H1 (cell line): ENCODE measurements around the gene ATXN7. TPM values are rescaled to one million over a fixed set of nuclear protein-coding genes. Genes with fewer than 3 reads are reported as not detected.

Source experiments
- CTCF ChIA-PET: fragments of 300-600 bp; sonication (Branson Sonifier 250); formaldehyde crosslinking; loops from one replicate; lab custom pipeline; 2021; ENCODE audit not compliant: partially characterized antibody; lab: Charles Lee
- POLR2A ChIA-PET: fragments of 300-600 bp; sonication (Branson Sonifier 250); formaldehyde crosslinking; loops from one replicate; lab custom pipeline; 2021; ENCODE audit warnings: inconsistent platforms; ENCODE audit not compliant: partially characterized antibody; lab: Charles Lee
- DNase-seq, 2 experiments: peaks; one replicate each; pipeline versions ENCODE4 v3.0.0 to v3.0.0-alpha.2; 2010 to 2022; ENCODE audit warnings: low spot score in 2 of 2, low read depth in 1 of 2, mixed read lengths in 1 of 2
- FAIRE-seq: peaks from 2 replicates; lab custom pipeline; 2011; peaks lifted over from hg19 to GRCh38; lab: Jason Lieb, UNC
- H2AFZ ChIP-seq: 2 replicates; pipeline ENCODE4 v1.8.1; 2012; ENCODE audit warnings: low read length, inconsistent platforms
- H2AK5ac ChIP-seq: 2 replicates; pipeline ENCODE4 v1.6.1; 2013; ENCODE audit warnings: low read depth, low read length
- H2BK120ac ChIP-seq: replicated peaks from 2 replicates; pipeline ENCODE3; 2013; ENCODE audit warnings: low read depth, low read length, inconsistent platforms
- H2BK12ac ChIP-seq: 2 replicates; pipeline ENCODE4 v1.6.1; 2013; ENCODE audit warnings: low read depth, low read length
- H2BK15ac ChIP-seq: 2 replicates; pipeline ENCODE4 v1.6.1; 2013; ENCODE audit warnings: low read length
- H2BK20ac ChIP-seq: 2 replicates; pipeline ENCODE4 v1.6.1; 2013; ENCODE audit warnings: low read length
- H2BK5ac ChIP-seq: 2 replicates; pipeline ENCODE4 v1.6.1; 2013; ENCODE audit warnings: low read depth, low read length
- H3K14ac ChIP-seq: 2 replicates; pipeline ENCODE4 v1.6.1; 2013; ENCODE audit warnings: inconsistent platforms; ENCODE audit not compliant: insufficient read length
- H3K18ac ChIP-seq: 2 replicates; pipeline ENCODE4 v1.6.1; 2013; ENCODE audit warnings: low read length; ENCODE audit errors: extremely low read depth
- H3K23ac ChIP-seq: 2 replicates; pipeline ENCODE4 v1.6.1; 2013; ENCODE audit warnings: inconsistent platforms; ENCODE audit not compliant: insufficient read length
- H3K23me2 ChIP-seq: 2 replicates; pipeline ENCODE4 v1.6.1; 2013; ENCODE audit warnings: low read depth, low read length
- H3K27ac ChIP-seq: 2 replicates; pipeline ENCODE4 v1.6.1; 2011; ENCODE audit warnings: low read depth, low read length, inconsistent platforms
- H3K27me3 ChIP-seq, 4 experiments: replicated peaks in 1 of 4; 1 replicate in 1 of 4; 2 replicates in 3 of 4; pipeline versions ENCODE4 v1.6.1 to v1.8.1; 2011 to 2013; ENCODE audit warnings: low read length in 3 of 4, mild to moderate bottlenecking in 3 of 4, inconsistent platforms in 2 of 4, mixed read lengths in 2 of 4, moderate library complexity in 1 of 4; ENCODE audit not compliant: control insufficient read depth in 3 of 4, insufficient read depth in 3 of 4; ENCODE audit errors: extremely low read depth in 1 of 4
- H3K36me3 ChIP-seq, 4 experiments: 2 replicates each; pipeline versions ENCODE4 v1.6.1 to v1.8.1; 2011 to 2013; ENCODE audit warnings: mild to moderate bottlenecking in 4 of 4, low read length in 3 of 4, moderate library complexity in 2 of 4, control low read depth in 1 of 4, inconsistent platforms in 1 of 4; ENCODE audit not compliant: insufficient read depth in 4 of 4, control insufficient read depth in 2 of 4
- H3K4ac ChIP-seq: replicated peaks from 2 replicates; pipeline ENCODE3; 2013; ENCODE audit warnings: low read length, low read depth, mixed read lengths, inconsistent platforms; ENCODE audit not compliant: insufficient read length
- H3K4me1 ChIP-seq, 4 experiments: replicated peaks in 1 of 4; 1 replicate in 1 of 4; 2 replicates in 3 of 4; pipeline versions ENCODE4 v1.6.1 to v1.8.1; 2011 to 2013; ENCODE audit warnings: low read length in 3 of 4, inconsistent platforms in 2 of 4, mixed read lengths in 1 of 4; ENCODE audit not compliant: insufficient read depth in 4 of 4, control insufficient read depth in 3 of 4
- H3K4me2 ChIP-seq, 2 experiments: 2 replicates each; pipeline versions ENCODE4 v1.6.1 to v1.8.1; 2011 to 2013; ENCODE audit warnings: low read depth in 2 of 2, low read length in 2 of 2, control low read depth in 1 of 2, inconsistent platforms in 1 of 2, mild to moderate bottlenecking in 1 of 2; ENCODE audit not compliant: insufficient read depth in 1 of 2
- H3K4me3 ChIP-seq, 4 experiments: fragments of 200-600, 300-600 bp in 1 of 4; sonication (generic), shearing (Covaris generic), sonication (Bioruptor Twin) in 1 of 4; 2 replicates each; pipeline versions ENCODE4 v1.5.1 to v1.8.1; 2011 to 2016; ENCODE audit warnings: low read length in 4 of 4, low read depth in 3 of 4, control low read depth in 2 of 4, inconsistent platforms in 2 of 4, mild to moderate bottlenecking in 2 of 4, mixed read lengths in 1 of 4, moderate library complexity in 1 of 4; ENCODE audit not compliant: insufficient read depth in 2 of 4; ENCODE audit errors: extremely low read depth in 1 of 4
- H3K56ac ChIP-seq: replicated peaks from 2 replicates; pipeline ENCODE3; 2013; ENCODE audit warnings: low read depth, mild to moderate bottlenecking, mixed read lengths, low read length, inconsistent platforms; ENCODE audit not compliant: insufficient read length
- H3K79me1 ChIP-seq: 2 replicates; pipeline ENCODE4 v1.6.1; 2013; ENCODE audit warnings: low read depth, low read length, control low read depth
- H3K79me2 ChIP-seq, 2 experiments: 2 replicates each; pipeline versions ENCODE4 v1.6.1 to v1.8.1; 2012 to 2013; ENCODE audit warnings: low read length in 2 of 2, mild to moderate bottlenecking in 2 of 2, inconsistent platforms in 1 of 2; ENCODE audit not compliant: insufficient read depth in 2 of 2, control insufficient read depth in 1 of 2
- H3K9ac ChIP-seq, 4 experiments: replicated peaks in 1 of 4; 1 replicate in 1 of 4; 2 replicates in 3 of 4; pipeline versions ENCODE4 v1.6.1 to v1.8.1; 2011 to 2013; ENCODE audit warnings: low read depth in 3 of 4, low read length in 3 of 4, control low read depth in 2 of 4, mild to moderate bottlenecking in 2 of 4, moderate library complexity in 2 of 4, inconsistent platforms in 1 of 4; ENCODE audit errors: extremely low read depth in 1 of 4
- H3K9me3 ChIP-seq, 2 experiments: 2 replicates each; pipeline versions ENCODE4 v1.6.1 to v1.8.1; 2012 to 2013; ENCODE audit warnings: mild to moderate bottlenecking in 2 of 2, moderate library complexity in 2 of 2, control low read depth in 1 of 2, inconsistent platforms in 1 of 2, low read depth in 1 of 2, low read length in 1 of 2, mixed read lengths in 1 of 2; ENCODE audit not compliant: insufficient read depth in 2 of 2
- H4K20me1 ChIP-seq, 2 experiments: replicated peaks in 1 of 2; 2 replicates each; pipeline versions ENCODE3 to v1.8.1; 2011 to 2013; ENCODE audit warnings: inconsistent platforms in 2 of 2, low read length in 2 of 2, mild to moderate bottlenecking in 1 of 2; ENCODE audit not compliant: insufficient read depth in 2 of 2, control insufficient read depth in 1 of 2
- H4K5ac ChIP-seq: 2 replicates; pipeline ENCODE4 v1.6.1; 2013; ENCODE audit warnings: low read length, low read depth, mixed read lengths, inconsistent platforms; ENCODE audit not compliant: insufficient read length
- H4K8ac ChIP-seq: 2 replicates; pipeline ENCODE4 v1.8.0; 2013; ENCODE audit warnings: mild to moderate bottlenecking, moderate library complexity, low read length, inconsistent platforms; ENCODE audit not compliant: insufficient read depth; ENCODE audit errors: extremely low read depth
- H4K91ac ChIP-seq: replicated peaks from 2 replicates; pipeline ENCODE3; 2013; ENCODE audit warnings: low read length, mixed read lengths, inconsistent platforms; ENCODE audit not compliant: insufficient read length
- ATF2 ChIP-seq: IDR thresholded peaks from 2 replicates; pipeline ENCODE4 v1.6.1; 2012; ENCODE audit warnings: low read length, inconsistent platforms
- BACH1 ChIP-seq: IDR thresholded peaks from 2 replicates; pipeline ENCODE4 v1.6.1; 2012; ENCODE audit warnings: low read length, improper control_type of control experiment
- KDM1A ChIP-seq: fragments of 200-600, 300-600 bp; sonication (generic); IDR thresholded peaks from 2 replicates; pipeline ENCODE4 v1.7.1; 2016; ENCODE audit warnings: mild to moderate bottlenecking, low read length, borderline replicate concordance
- POLR2AphosphoS5 ChIP-seq: IDR thresholded peaks from 2 replicates; pipeline ENCODE4 v1.6.1; 2011; ENCODE audit warnings: low read depth, low read length
- POU5F1 ChIP-seq: IDR thresholded peaks from 2 replicates; pipeline ENCODE4 v1.6.1; 2011; ENCODE audit warnings: low read depth, mild to moderate bottlenecking, low read length, moderate library complexity
- RAD21 ChIP-seq, 2 experiments: IDR thresholded peaks in 1 of 2; conservative IDR thresholded peaks in 1 of 2; 2 replicates each; pipeline ENCODE4 v1.6.1; 2011; ENCODE audit warnings: low read depth in 2 of 2, low read length in 2 of 2, improper control_type of control experiment in 1 of 2, inconsistent platforms in 1 of 2, mild to moderate bottlenecking in 1 of 2, moderate library complexity in 1 of 2
- TAF1 ChIP-seq: IDR thresholded peaks from 2 replicates; pipeline ENCODE4 v1.6.1; 2011; ENCODE audit warnings: mild to moderate bottlenecking, low read depth, low read length
- WGBS, 2 experiments: shearing (Covaris generic) in 1 of 2; methylation state at CpG; one replicate each; pipeline versions ENCODE4 v1.1.6 to v1.1.7; 2013 to 2015; ENCODE audit warnings: low lambda C conversion rate in 2 of 2, mixed read lengths in 2 of 2, inconsistent platforms in 1 of 2, low coverage in 1 of 2, missing lambda C conversion rate in 1 of 2; ENCODE audit not compliant: insufficient replicate concordance in 2 of 2, insufficient coverage in 1 of 2, insufficient read length in 1 of 2; ENCODE audit errors: extremely low coverage in 1 of 2, missing lambda C conversion rate in 1 of 2; 5-methylcytosine and 5-hydroxymethylcytosine counted together
- polyA plus RNA-seq, 7 experiments: library from polyadenylated mRNA; depleted of rRNA in 3 of 7; stranded (reverse) in 5 of 7; unstranded in 2 of 7; fragments of >200 nt in 5 of 7; fragments of 200-250 nt in 2 of 7; gene quantifications; 1 replicate in 5 of 7; 2 replicates in 1 of 7; 4 replicates in 1 of 7; pipeline versions ENCODE4 v1.2.1 to v1.2.3, GENCODE V29; 2011 to 2013; ENCODE audit warnings: missing spikeins in 2 of 7, mixed read lengths in 2 of 7
- total RNA-seq: library from RNA; stranded (reverse); fragmentation: NEBNext Ultra II Directional; extraction: Animal tissue kit (Norgen Biotek cat#: 25700); gene quantifications from 2 replicates; pipeline ENCODE4 v1.2.1, GENCODE V29; 2021

Gene ATXN7
- total and polyA plus RNA-seq, 2 of the 8 experiments (the other 6 are each of a cell fraction or from before 2014, with no cell fraction given), result 15.5 to 16.8 TPM

GRCh38 chr3:64049136-64049535 is 185.5 kb downstream of the ATXN7 start:
- no peak overlapping the region; the same call in 1 of the 2 replicates for H2BK12ac ChIP-seq
- no peaks in the 10 kb centered on the region for H3K23me2 ChIP-seq
- H4K91ac ChIP-seq, result no peak overlapping the region
- H2BK15ac ChIP-seq, result no peak overlapping the region
- no peak overlapping the region for H2BK20ac ChIP-seq
- no peak overlapping the region for H3K27ac ChIP-seq
- H3K23ac ChIP-seq, result no peak overlapping the region
- no peak overlapping the region for H3K4me3 ChIP-seq
- no peaks in the 10 kb centered on the region for H4K20me1 ChIP-seq
- H3K9me3 ChIP-seq, result no peaks in the 10 kb centered on the region
- peak overlapping the region in 1 of 2 experiments; percentile 4; a peak in 2 of 4 replicates for H3K4me2 ChIP-seq
- H2BK120ac ChIP-seq, result no peak overlapping the region
- H3K18ac ChIP-seq, result peak overlapping the region; percentile 26; the same call in 1 of the 2 replicates
- no peak overlapping the region for H4K5ac ChIP-seq
- no peaks in the 10 kb centered on the region for H3K79me1 ChIP-seq
- TF ChIP-seq RAD21 (IDR thresholded peaks at IDR 0.05 in 1 of 2, conservative IDR thresholded peaks at IDR 0.05 in 1 of 2; ENCODE audit: low read depth in 2 of 2, low read length in 2 of 2) (no peak), KDM1A (peak; percentile 84; the same call in 1 of the 2 replicates), TAF1 (no peak), POU5F1 (no peak), POLR2AphosphoS5 (no peak), BACH1 (no peak), ATF2 (no peak)
- H4K8ac ChIP-seq, result no peak overlapping the region
- no peak overlapping the region; the same call in 1 of the 2 replicates for H2BK5ac ChIP-seq
- no peak overlapping the region for H3K14ac ChIP-seq
- H3K27me3 ChIP-seq, result no peaks in the 10 kb centered on the region
- FAIRE-seq (peak; percentile 60), DNase-seq (no peak)
- H3K36me3 ChIP-seq, result no peaks in the 10 kb centered on the region
- H2AFZ ChIP-seq, result no peak overlapping the region
- no peak overlapping the region for H3K4ac ChIP-seq
- peaks cover 3 to 26% (median 19%) of the 10 kb centered on the region in 4 experiments; a peak in 6 of 7 replicates for H3K4me1 ChIP-seq
- H2AK5ac ChIP-seq, result no peak overlapping the region
- no peaks in the 10 kb centered on the region for H3K79me2 ChIP-seq
- CTCF ChIA-PET, result interaction anchor here (1.2 to 1.8 kb wide), 5 partner anchors 13 to 434 kb away, joined by 3 to 4 read pairs (median 3); no protein-coding TSS in a partner anchor
- POLR2A ChIA-PET, result interaction anchor here (0.6 kb wide), 1 partner anchor 17 kb away, joined by 5 read pairs; no protein-coding TSS in a partner anchor
- H3K9ac ChIP-seq, result peak overlapping the region in 1 of 4 experiments; percentile 39; a peak in 1 of 7 replicates
- H3K56ac ChIP-seq, result no peak overlapping the region
- 75% methylated on average over 3 of the region's 3 CpGs; no CpG with 5 or more reads in 1 of the 2 experiments for WGBS, 2 experiments
